Lower leg skin (tissue), 4 donors: ENCODE data around the gene CD84. TPM values are rescaled to one million over a fixed set of nuclear protein-coding genes. Genes with fewer than 3 reads are reported as not detected.
"Not testable (repeated sequence)": the region's sequence is repeated elsewhere in the genome, so short reads cannot be mapped to it uniquely, and the experiment has no call there.

Source experiments
- DNase-seq, 2 donors: peaks; one replicate each; pipeline ENCODE4 v3.0.0-alpha.2; 2019; ENCODE audit warnings: low spot score in 2 of 2
- H3K4me3 ChIP-seq: fragments of 200-600 bp; sonication (generic); 2 replicates; pipeline ENCODE4 v1.5.1; 2017; ENCODE audit warnings: mild to moderate bottlenecking, low read depth; ENCODE audit not compliant: poor library complexity, severe bottlenecking
- CTCF ChIP-seq, 3 donors: fragments of 450-650 bp; IDR thresholded peaks; one replicate each; pipeline ENCODE4 v1.5.1; 2016; ENCODE audit warnings: antibody characterized with exemption in 3 of 3, mild to moderate bottlenecking in 3 of 3, moderate library complexity in 2 of 3
- POLR2A ChIP-seq, 2 donors: fragments of 450-650 bp; IDR thresholded peaks; one replicate each; pipeline ENCODE4 v1.6.1; 2016 to 2017; ENCODE audit warnings: antibody characterized with exemption in 2 of 2, mild to moderate bottlenecking in 1 of 2, moderate library complexity in 1 of 2
- WGBS, 2 donors: methylation state at CpG; one replicate each; pipeline ENCODE4 v1.1.5; 2018; 5-methylcytosine and 5-hydroxymethylcytosine counted together
- intact Hi-C: fragments of 100-400 bp; cut with DNase I; formaldehyde crosslinking; loops from one replicate; pipeline ENCODE4 v1.15.0; 2023; ENCODE audit warnings: low total_unique reads
- total RNA-seq, 4 donors: library from RNA; depleted of rRNA; stranded (reverse); fragments of >200 nt; gene quantifications; one replicate each; pipeline ENCODE4 v1.1.0, GENCODE V29; 2016

CD84 gene
- total RNA-seq, 4 donors from 2014 or later = 1.7 to 3.9 (median 2.0) TPM

- no peak for TF ChIP-seq POLR2A (IDR thresholded peaks at IDR 0.05)
- TF ChIP-seq CTCF (IDR thresholded peaks at IDR 0.05) = no peak
- no peak for DNase-seq
- WGBS, 2 donors = 72 to 78% methylated on average over 2 of the region's 2 CpGs
- no peak overlapping the region for H3K4me3 ChIP-seq
- intact Hi-C loops = no loop called here
Measured at GRCh38 chr1:160521554-160521953, 57.7 kb downstream of the CD84 start.

GRCh38 chr1:160520999-160521398, 58.3 kb downstream of the CD84 start:
- DNase-seq = no peak
- H3K4me3 ChIP-seq = no peak overlapping the region
- TF ChIP-seq POLR2A (IDR thresholded peaks at IDR 0.05) = no peak
- TF ChIP-seq CTCF (IDR thresholded peaks at IDR 0.05) = no peak
- intact Hi-C loops = no loop called here
- 55 to 61% methylated on average over 3 of the region's 3 CpGs for WGBS, 2 donors

GRCh38 chr1:160520582-160520981, 58.7 kb downstream of the CD84 start:
- intact Hi-C loops = no loop called here
- H3K4me3 ChIP-seq = no peak overlapping the region
- TF ChIP-seq CTCF (IDR thresholded peaks at IDR 0.05) = no peak
- no peak for TF ChIP-seq POLR2A (IDR thresholded peaks at IDR 0.05)
- 10 to 17% methylated on average over 2 of the region's 2 CpGs for WGBS, 2 donors
- DNase-seq = no peak

- intact Hi-C loops = no loop called here
- no peak for DNase-seq
- 41 to 42% methylated on average over 5 of the region's 5 CpGs for WGBS, 2 donors
- H3K4me3 ChIP-seq = no peak overlapping the region
- no peak for TF ChIP-seq CTCF (IDR thresholded peaks at IDR 0.05)
- TF ChIP-seq POLR2A (IDR thresholded peaks at IDR 0.05) = no peak
Measured at GRCh38 chr1:160519642-160520435, 59.5 kb downstream of the CD84 start.

- DNase-seq, H3K4me3 ChIP-seq, intact Hi-C loops: not testable (repeated sequence)
- WGBS, 2 donors = 40 to 46% methylated on average over 2 of the region's 2 CpGs
Measured at GRCh38 chr1:160517519-160517918, 61.8 kb downstream of the CD84 start.

- intact Hi-C loops, DNase-seq, H3K4me3 ChIP-seq: not testable (repeated sequence)
- WGBS, 2 donors = 59 to 63% methylated on average over 1 of the region's 1 CpG
Measured at GRCh38 chr1:160515908-160516307, 63.4 kb downstream of the CD84 start.

GRCh38 chr1:160504651-160505050, 74.6 kb downstream of the CD84 start:
- intact Hi-C loops = no loop called here
- TF ChIP-seq POLR2A (IDR thresholded peaks at IDR 0.05) = no peak
- TF ChIP-seq CTCF (IDR thresholded peaks at IDR 0.05) = no peak
- no peak for DNase-seq
- H3K4me3 ChIP-seq = no peak overlapping the region
- WGBS, 2 donors = 48 to 69% methylated on average over 2 of the region's 2 CpGs
